Osteocyte (in vitro differentiated cells): ENCODE results near the gene CDH23. TPM values are rescaled to one million over a fixed set of nuclear protein-coding genes. Genes with fewer than 3 reads are reported as not detected.

Source experiments
- DNase-seq: peaks from one replicate; pipeline ENCODE4 v3.0.0; 2021; ENCODE audit warnings: mixed read lengths; ENCODE audit not compliant: unreplicated experiment; ENCODE audit errors: extremely low spot score
- H3K27ac Mint-ChIP-seq: one replicate; pipeline ENCODE4 v1.8.0; 2021; ENCODE audit warnings: mild to moderate bottlenecking, mixed read lengths; ENCODE audit not compliant: unreplicated experiment
- H3K27me3 Mint-ChIP-seq: one replicate; pipeline ENCODE4 v1.8.0; 2021; ENCODE audit warnings: mixed read lengths; ENCODE audit not compliant: unreplicated experiment
- H3K36me3 Mint-ChIP-seq: one replicate; pipeline ENCODE4 v1.8.0; 2021; ENCODE audit warnings: mixed read lengths; ENCODE audit not compliant: unreplicated experiment
- H3K4me1 Mint-ChIP-seq: one replicate; pipeline ENCODE4 v1.8.0; 2021; ENCODE audit warnings: mixed read lengths; ENCODE audit not compliant: unreplicated experiment
- H3K4me3 Mint-ChIP-seq: one replicate; pipeline ENCODE4 v1.8.0; 2021; ENCODE audit warnings: mild to moderate bottlenecking, moderate library complexity, mixed read lengths; ENCODE audit not compliant: unreplicated experiment
- H3K9me3 Mint-ChIP-seq: one replicate; pipeline ENCODE4 v1.8.0; 2021; ENCODE audit warnings: mixed read lengths; ENCODE audit not compliant: unreplicated experiment
- total RNA-seq: library from RNA; stranded (reverse); gene quantifications from 2 replicates; pipeline ENCODE4 v1.2.1, GENCODE V29; 2021
- TF ChIP-seq, protein P1 (sequence below): fragments of 200-600 bp; sonication (generic); IDR thresholded peaks from 2 replicates; pipeline ENCODE4 v1.5.0; 2021; ENCODE audit warnings: antibody characterized with exemption, mild to moderate bottlenecking, moderate library complexity

CDH23 gene
- total RNA-seq, 1 donor from 2014 or later = not detected

GRCh38 chr10:71509444-71509843, 112.7 kb downstream of the CDH23 start:
- H3K9me3 Mint-ChIP-seq = no peaks in the 10 kb centered on the region
- H3K4me1 Mint-ChIP-seq = peaks cover 4% of the 10 kb centered on the region
- H3K4me3 Mint-ChIP-seq = no peak overlapping the region
- peaks cover 15% of the 10 kb centered on the region for H3K27me3 Mint-ChIP-seq
- no peak overlapping the region for H3K27ac Mint-ChIP-seq
- DNase-seq = no peak
- H3K36me3 Mint-ChIP-seq = no peaks in the 10 kb centered on the region
- TF ChIP-seq, protein P1, sequence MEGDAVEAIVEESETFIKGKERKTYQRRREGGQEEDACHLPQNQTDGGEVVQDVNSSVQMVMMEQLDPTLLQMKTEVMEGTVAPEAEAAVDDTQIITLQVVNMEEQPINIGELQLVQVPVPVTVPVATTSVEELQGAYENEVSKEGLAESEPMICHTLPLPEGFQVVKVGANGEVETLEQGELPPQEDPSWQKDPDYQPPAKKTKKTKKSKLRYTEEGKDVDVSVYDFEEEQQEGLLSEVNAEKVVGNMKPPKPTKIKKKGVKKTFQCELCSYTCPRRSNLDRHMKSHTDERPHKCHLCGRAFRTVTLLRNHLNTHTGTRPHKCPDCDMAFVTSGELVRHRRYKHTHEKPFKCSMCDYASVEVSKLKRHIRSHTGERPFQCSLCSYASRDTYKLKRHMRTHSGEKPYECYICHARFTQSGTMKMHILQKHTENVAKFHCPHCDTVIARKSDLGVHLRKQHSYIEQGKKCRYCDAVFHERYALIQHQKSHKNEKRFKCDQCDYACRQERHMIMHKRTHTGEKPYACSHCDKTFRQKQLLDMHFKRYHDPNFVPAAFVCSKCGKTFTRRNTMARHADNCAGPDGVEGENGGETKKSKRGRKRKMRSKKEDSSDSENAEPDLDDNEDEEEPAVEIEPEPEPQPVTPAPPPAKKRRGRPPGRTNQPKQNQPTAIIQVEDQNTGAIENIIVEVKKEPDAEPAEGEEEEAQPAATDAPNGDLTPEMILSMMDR = no peak

- H3K4me1 Mint-ChIP-seq = peaks cover 4% of the 10 kb centered on the region
- DNase-seq = no peak
- TF ChIP-seq, protein P1 = no peak
- H3K27ac Mint-ChIP-seq = no peak overlapping the region
- H3K36me3 Mint-ChIP-seq = no peaks in the 10 kb centered on the region
- no peak overlapping the region for H3K4me3 Mint-ChIP-seq
- peaks cover 19% of the 10 kb centered on the region for H3K27me3 Mint-ChIP-seq
- H3K9me3 Mint-ChIP-seq = no peaks in the 10 kb centered on the region
Measured at GRCh38 chr10:71511206-71511605, 114.5 kb downstream of the CDH23 start.

DNA sequence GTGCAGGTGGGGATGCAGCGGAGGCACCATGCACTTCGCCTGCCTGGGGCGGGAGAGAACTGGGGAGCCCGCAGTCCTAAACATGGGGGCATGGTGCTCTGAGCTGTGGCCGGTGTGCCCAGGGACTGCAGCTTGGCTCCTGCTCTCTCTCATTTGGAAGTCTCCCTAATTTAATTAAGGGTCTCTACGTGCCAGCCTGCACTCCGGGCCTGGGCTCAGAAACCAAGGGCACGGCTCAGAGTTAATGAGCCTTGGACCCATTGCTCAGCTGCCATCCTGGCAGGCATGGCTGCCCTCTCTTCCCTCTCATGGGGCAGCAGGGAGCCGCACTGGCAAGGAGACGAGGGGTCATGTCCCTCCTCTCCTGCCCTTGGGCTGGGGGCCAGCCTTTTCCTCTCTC, 115.6 kb downstream of the CDH23 start:
- no peaks in the 10 kb centered on the region for H3K36me3 Mint-ChIP-seq
- no peak overlapping the region for H3K4me3 Mint-ChIP-seq
- H3K27ac Mint-ChIP-seq = no peak overlapping the region
- H3K9me3 Mint-ChIP-seq = no peaks in the 10 kb centered on the region
- TF ChIP-seq, protein P1 = no peak
- peaks cover 24% of the 10 kb centered on the region for H3K27me3 Mint-ChIP-seq
- H3K4me1 Mint-ChIP-seq = peaks cover 4% of the 10 kb centered on the region
- DNase-seq = no peak

- no peak for DNase-seq
- Mint-ChIP-seq H3K36me3 (no peaks in the 10 kb centered on the region), H3K27ac (no peak overlapping the region), H3K4me3 (no peak overlapping the region), H3K27me3 (peaks cover 19% of the 10 kb centered on the region), H3K4me1 (peaks cover 4% of the 10 kb centered on the region), H3K9me3 (no peaks in the 10 kb centered on the region)
- TF ChIP-seq, protein P1 = no peak
Measured at GRCh38 chr10:71512761-71513539, 116.2 kb downstream of the CDH23 start.

- DNase-seq = no peak
- H3K36me3 Mint-ChIP-seq = no peaks in the 10 kb centered on the region
- no peak overlapping the region for H3K4me3 Mint-ChIP-seq
- TF ChIP-seq, protein P1 = no peak
- H3K27ac Mint-ChIP-seq = no peak overlapping the region
- H3K4me1 Mint-ChIP-seq = peaks cover 4% of the 10 kb centered on the region
- H3K27me3 Mint-ChIP-seq = peaks cover 14% of the 10 kb centered on the region
- H3K9me3 Mint-ChIP-seq = no peaks in the 10 kb centered on the region
Measured at GRCh38 chr10:71513540-71513853, 116.8 kb downstream of the CDH23 start.
